ENCODE data around the gene KCNC3. TPM values are rescaled to one million over a fixed set of nuclear protein-coding genes. Genes with fewer than 3 reads are reported as not detected.

Gene KCNC3
- total and polyA plus RNA-seq, 2 donors (not counting 3 experiments of a cell fraction or from before 2014, with no cell fraction given) = 0.22 to 0.91 TPM

GRCh38 chr19:50326101-50326664, 3.0 kb downstream of the KCNC3 start:
- Histone ChIP-seq H3K27ac (ENCODE audit: insufficient read depth, low read depth, low read length) (no peak overlapping the region), H3K4me3 (replicated peaks in 1 of 3; ENCODE audit: insufficient read depth in 1 of 3, low read depth in 1 of 3, low read length in 3 of 3) (no peak overlapping the region), H2AFZ (ENCODE audit: low read depth, low read length) (no peak overlapping the region), H3K4me1 (ENCODE audit: control insufficient read depth, extremely low read depth, insufficient read depth, low read length) (peaks cover 7% of the 10 kb centered on the region), H4K20me1 (replicated peaks; ENCODE audit: control insufficient read depth, extremely low read depth, insufficient read depth, low read length) (no peaks in the 10 kb centered on the region), H3K9me1 (replicated peaks; ENCODE audit: control insufficient read depth, extremely low read depth, insufficient read depth, low read length) (no peaks in the 10 kb centered on the region), H3K79me2 (ENCODE audit: control insufficient read depth, insufficient read depth, low read length) (no peaks in the 10 kb centered on the region), H3K9me3 (replicated peaks; ENCODE audit: control insufficient read depth, insufficient read depth, low read length) (no peaks in the 10 kb centered on the region), H3K36me3 (ENCODE audit: control insufficient read depth in 2 of 2, extremely low read depth in 1 of 2, insufficient read depth in 2 of 2, low read length in 2 of 2) (no peaks in the 10 kb centered on the region), H3K4me2 (ENCODE audit: insufficient read depth, low read length) (no peak overlapping the region), H3K27me3 (ENCODE audit: control insufficient read depth in 2 of 2, insufficient read depth in 2 of 2, low read length in 2 of 2) (peaks cover 21% of the 10 kb centered on the region in 2 experiments), H3K9ac (replicated peaks; ENCODE audit: extremely low read depth, insufficient read depth, low read length) (no peak overlapping the region)
- FAIRE-seq = no peak
- DNase-seq (ENCODE audit: low read depth, low spot score) = no peak
- dilution Hi-C loops (cut with MboI; ENCODE audit: extremely low pct_ligation_motif_present, low sequenced_read_pairs) (no loop called here), intact Hi-C loops (cut with micrococcal nuclease) (loop anchor here (1.0 to 5.0 kb wide), 2 partner anchors 22 to 396 kb away; partner anchors contain the start of gene CLEC11A)
- ChIA-PET CTCF (interaction anchor here (0.9 to 1.0 kb wide), 4 partner anchors 25 to 74 kb away, joined by 5 to 16 read pairs (median 6); no protein-coding TSS in a partner anchor), POLR2A (no interaction called here)
- BruUV-seq (replicated peaks) = no TSS peak
- TF ChIP-seq EZH2 (IDR thresholded peaks at IDR 0.05; ENCODE audit: borderline replicate concordance, low read depth, low read length, severe bottlenecking) (peak; percentile 66), POLR2A (IDR thresholded peaks at IDR 0.05; ENCODE audit: low read depth, low read length) (no peak), GATA2 (IDR thresholded peaks at IDR 0.05; ENCODE audit: insufficient read depth, insufficient read length, low read depth, low read length) (no peak)

- Histone ChIP-seq H3K27me3 (ENCODE audit: control insufficient read depth in 2 of 2, insufficient read depth in 2 of 2, low read length in 2 of 2) (peaks cover 21% of the 10 kb centered on the region in 2 experiments), H3K9me1 (replicated peaks; ENCODE audit: control insufficient read depth, extremely low read depth, insufficient read depth, low read length) (no peaks in the 10 kb centered on the region), H3K79me2 (ENCODE audit: control insufficient read depth, insufficient read depth, low read length) (no peaks in the 10 kb centered on the region), H3K27ac (ENCODE audit: insufficient read depth, low read depth, low read length) (no peak overlapping the region), H3K9me3 (replicated peaks; ENCODE audit: control insufficient read depth, insufficient read depth, low read length) (no peaks in the 10 kb centered on the region), H4K20me1 (replicated peaks; ENCODE audit: control insufficient read depth, extremely low read depth, insufficient read depth, low read length) (no peaks in the 10 kb centered on the region), H3K36me3 (ENCODE audit: control insufficient read depth in 2 of 2, extremely low read depth in 1 of 2, insufficient read depth in 2 of 2, low read length in 2 of 2) (no peaks in the 10 kb centered on the region), H3K4me3 (replicated peaks in 1 of 3; ENCODE audit: insufficient read depth in 1 of 3, low read depth in 1 of 3, low read length in 3 of 3) (no peak overlapping the region), H2AFZ (ENCODE audit: low read depth, low read length) (no peak overlapping the region), H3K4me1 (ENCODE audit: control insufficient read depth, extremely low read depth, insufficient read depth, low read length) (peaks cover 7% of the 10 kb centered on the region), H3K9ac (replicated peaks; ENCODE audit: extremely low read depth, insufficient read depth, low read length) (no peak overlapping the region), H3K4me2 (ENCODE audit: insufficient read depth, low read length) (no peak overlapping the region)
- CTCF ChIA-PET = interaction anchor here (0.9 to 1.0 kb wide), 5 partner anchors 23 to 73 kb away, joined by 3 to 16 read pairs (median 5); no protein-coding TSS in a partner anchor
- intact Hi-C loops (cut with micrococcal nuclease) = loop anchor here (1.0 to 5.0 kb wide), 3 partner anchors 21 to 397 kb away; partner anchors contain the start of gene CLEC11A
- POLR2A ChIA-PET = no interaction called here
- peak; percentile 60 for DNase-seq (ENCODE audit: low read depth, low spot score)
- peak; percentile 67 for FAIRE-seq
- dilution Hi-C loops (cut with MboI; ENCODE audit: extremely low pct_ligation_motif_present, low sequenced_read_pairs) = no loop called here
- TF ChIP-seq CTCF (IDR thresholded peaks at IDR 0.05; ENCODE audit: extremely low read depth in 1 of 2, insufficient read depth in 1 of 2, low read depth in 1 of 2, low read length in 2 of 2) = no peak
- peak; percentile 46 for TF ChIP-seq POLR2AphosphoS5 (IDR thresholded peaks at IDR 0.05; ENCODE audit: insufficient read depth, low read depth, low read length)
- no peak for TF ChIP-seq EZH2 (IDR thresholded peaks at IDR 0.05; ENCODE audit: borderline replicate concordance, low read depth, low read length, severe bottlenecking)
- no peak for TF ChIP-seq JUN (IDR thresholded peaks at IDR 0.05; ENCODE audit: borderline replicate concordance, insufficient read depth, insufficient read length, low read depth)
- no peak for TF ChIP-seq MAX (IDR thresholded peaks at IDR 0.05; ENCODE audit: insufficient read depth, insufficient read length)
- no peak for TF ChIP-seq POLR2A (IDR thresholded peaks at IDR 0.05; ENCODE audit: low read depth, low read length)
- no TSS peak for BruUV-seq (replicated peaks)
These were observed 3.7 kb downstream of the KCNC3 start for GRCh38 chr19:50325310-50326100.

Measured in endothelial cell of umbilical vein (primary cell).